K562 (cell line): Measurements from ENCODE around the gene THAP8. TPM values are rescaled to one million over a fixed set of nuclear protein-coding genes. Genes with fewer than 3 reads are reported as not detected.

ENCODE experiments used
- FOSL1 ChIP-seq: fragments of 200-800 bp; sonication (Bioruptor generic); conservative IDR thresholded peaks from 2 replicates; pipeline ENCODE4 v1.6.1; 2016; ENCODE audit warnings: missing genetic modification characterization, missing compliant biosample characterization
- KDM4B ChIP-seq, 2 experiments: fragments of 450-650 bp in 1 of 2; sonication (generic) in 1 of 2; IDR thresholded peaks; 2 replicates each; pipeline ENCODE4 v1.6.1; 2016 to 2017; ENCODE audit warnings: borderline replicate concordance in 2 of 2, antibody characterized with exemption in 1 of 2, low read depth in 1 of 2, mild to moderate bottlenecking in 1 of 2
- PCBP2 ChIP-seq: fragments of 200-400 bp; formaldehyde crosslinking; IDR thresholded peaks from 2 replicates; pipeline ENCODE4 v1.6.1; 2018; ENCODE audit warnings: low read length, low read depth, mild to moderate bottlenecking, moderate library complexity; ENCODE audit not compliant: poor library complexity, severe bottlenecking
- RFX7 ChIP-seq: fragments of 250-450 bp; sonication (Bioruptor Pico); IDR thresholded peaks from 2 replicates; pipeline ENCODE4 v1.5.1; 2021; ENCODE audit warnings: mild to moderate bottlenecking
- SMAD1 ChIP-seq: fragments of 150-350 bp; IDR thresholded peaks from 2 replicates; pipeline ENCODE4 v1.6.1; 2014; ENCODE audit warnings: low read length, low read depth; ENCODE audit not compliant: partially characterized antibody
- ZKSCAN8 ChIP-seq: fragments of 200-800 bp; sonication (Bioruptor generic); IDR thresholded peaks from 2 replicates; pipeline ENCODE4 v1.6.1; 2016; ENCODE audit warnings: missing genetic modification characterization, missing compliant biosample characterization
- ZNF644 ChIP-seq: fragments of 200-800 bp; sonication (Bioruptor generic); IDR thresholded peaks from 2 replicates; pipeline ENCODE4 v1.6.1; 2016; ENCODE audit warnings: low read depth, missing genetic modification characterization, missing compliant biosample characterization
- ZZZ3 ChIP-seq: fragments of 450-650 bp; IDR thresholded peaks from 2 replicates; pipeline ENCODE4 v1.6.1; 2016; ENCODE audit warnings: antibody characterized with exemption, mild to moderate bottlenecking, moderate library complexity
- polyA plus RNA-seq, 8 experiments: library from polyadenylated mRNA; depleted of rRNA in 4 of 8; stranded (reverse) in 5 of 8; unstranded in 3 of 8; fragments of >200 nt; fragmentation: Nextera tagmentation in 2 of 8; fragmentation: Illumina TruSeq in 1 of 8; extraction: Ambion mirVana in 2 of 8; extraction: Trizol in 1 of 8; gene quantifications; 2 replicates each; pipeline versions ENCODE4 v1.2.1 to v1.2.3, GENCODE V29; 2011 to 2014; ENCODE audit warnings: inconsistent platforms in 1 of 8, missing spikeins in 1 of 8
- total RNA-seq, 7 experiments: library from RNA; depleted of rRNA in 6 of 7; stranded (reverse); fragments of >200 nt in 6 of 7; fragmentation: Illumina TruSeq in 2 of 7; extraction: Trizol in 2 of 7; gene quantifications; 2 replicates each; pipeline versions ENCODE4 v1.2.1 to v1.2.3, GENCODE V29; 2011 to 2021; ENCODE audit warnings: low replicate concordance in 1 of 7
- TF ChIP-seq, protein P1 (sequence below), 2 experiments: fragments of 450-650 bp in 1 of 2; sonication (generic) in 1 of 2; formaldehyde crosslinking in 1 of 2; IDR thresholded peaks; 2 replicates each; pipeline versions ENCODE4 v1.7.1 to v1.9.0; 2016 to 2022; ENCODE audit warnings: inconsistent platforms in 1 of 2, mild to moderate bottlenecking in 1 of 2, missing genetic modification reagents in 1 of 2
- TF ChIP-seq, protein P2 (sequence below): fragments of 250-450 bp; sonication (Bioruptor Pico); IDR thresholded peaks from 2 replicates; pipeline ENCODE4 v1.4.0; 2020; ENCODE audit warnings: mild to moderate bottlenecking, moderate library complexity, borderline replicate concordance

The THAP8 gene
- total and polyA plus RNA-seq, 9 of the 15 experiments (the other 6 are each of a cell fraction or from before 2014, with no cell fraction given) = 0.11 to 2.0 (median 0.94) TPM

DNA sequence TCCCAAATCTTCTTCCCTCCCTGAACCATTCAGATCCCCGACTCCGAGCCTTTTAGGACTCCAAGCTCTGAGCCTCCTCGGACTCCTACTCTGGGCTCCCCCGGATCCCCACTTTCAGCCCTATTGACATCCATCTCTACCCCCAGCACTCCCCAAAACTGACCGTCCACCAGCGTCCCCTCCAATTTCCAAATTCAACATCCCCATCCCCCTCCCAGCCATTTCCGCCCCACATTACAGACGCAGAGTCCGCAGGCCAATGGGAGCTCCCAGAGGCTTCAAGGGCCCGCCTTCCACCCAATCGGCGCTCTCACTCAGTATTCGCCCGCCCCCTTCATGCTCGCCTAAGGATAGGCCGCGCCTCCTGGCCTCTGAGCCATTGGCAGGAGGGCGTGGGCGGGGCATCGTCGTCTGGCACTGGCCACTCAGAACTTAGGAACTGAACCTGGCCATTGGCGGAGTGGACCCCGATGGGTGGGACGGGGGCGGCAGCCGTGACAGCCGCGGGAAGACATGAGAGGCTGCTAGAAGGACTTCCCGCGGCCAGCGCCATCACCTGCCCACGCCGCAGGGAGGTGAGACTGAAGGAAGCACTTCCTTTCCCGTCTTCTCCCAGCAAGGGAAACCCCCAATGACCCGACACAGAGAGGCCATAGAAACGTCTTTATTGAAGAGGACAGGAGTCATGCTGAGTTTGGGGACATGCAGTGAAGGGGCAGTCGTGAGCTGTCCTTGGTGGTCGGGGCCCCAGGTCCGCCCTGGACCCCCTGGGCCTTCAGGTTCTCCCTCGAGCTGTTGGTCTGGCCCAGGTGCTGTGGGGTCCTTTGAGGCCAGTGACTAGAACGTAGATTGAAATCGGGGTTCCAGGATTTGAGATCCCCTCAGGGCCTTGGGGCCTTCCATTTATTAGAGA lies 39.8 kb downstream of the THAP8 start, which contains the start of gene ALKBH6 (continued):
- TF ChIP-seq, protein P1, sequence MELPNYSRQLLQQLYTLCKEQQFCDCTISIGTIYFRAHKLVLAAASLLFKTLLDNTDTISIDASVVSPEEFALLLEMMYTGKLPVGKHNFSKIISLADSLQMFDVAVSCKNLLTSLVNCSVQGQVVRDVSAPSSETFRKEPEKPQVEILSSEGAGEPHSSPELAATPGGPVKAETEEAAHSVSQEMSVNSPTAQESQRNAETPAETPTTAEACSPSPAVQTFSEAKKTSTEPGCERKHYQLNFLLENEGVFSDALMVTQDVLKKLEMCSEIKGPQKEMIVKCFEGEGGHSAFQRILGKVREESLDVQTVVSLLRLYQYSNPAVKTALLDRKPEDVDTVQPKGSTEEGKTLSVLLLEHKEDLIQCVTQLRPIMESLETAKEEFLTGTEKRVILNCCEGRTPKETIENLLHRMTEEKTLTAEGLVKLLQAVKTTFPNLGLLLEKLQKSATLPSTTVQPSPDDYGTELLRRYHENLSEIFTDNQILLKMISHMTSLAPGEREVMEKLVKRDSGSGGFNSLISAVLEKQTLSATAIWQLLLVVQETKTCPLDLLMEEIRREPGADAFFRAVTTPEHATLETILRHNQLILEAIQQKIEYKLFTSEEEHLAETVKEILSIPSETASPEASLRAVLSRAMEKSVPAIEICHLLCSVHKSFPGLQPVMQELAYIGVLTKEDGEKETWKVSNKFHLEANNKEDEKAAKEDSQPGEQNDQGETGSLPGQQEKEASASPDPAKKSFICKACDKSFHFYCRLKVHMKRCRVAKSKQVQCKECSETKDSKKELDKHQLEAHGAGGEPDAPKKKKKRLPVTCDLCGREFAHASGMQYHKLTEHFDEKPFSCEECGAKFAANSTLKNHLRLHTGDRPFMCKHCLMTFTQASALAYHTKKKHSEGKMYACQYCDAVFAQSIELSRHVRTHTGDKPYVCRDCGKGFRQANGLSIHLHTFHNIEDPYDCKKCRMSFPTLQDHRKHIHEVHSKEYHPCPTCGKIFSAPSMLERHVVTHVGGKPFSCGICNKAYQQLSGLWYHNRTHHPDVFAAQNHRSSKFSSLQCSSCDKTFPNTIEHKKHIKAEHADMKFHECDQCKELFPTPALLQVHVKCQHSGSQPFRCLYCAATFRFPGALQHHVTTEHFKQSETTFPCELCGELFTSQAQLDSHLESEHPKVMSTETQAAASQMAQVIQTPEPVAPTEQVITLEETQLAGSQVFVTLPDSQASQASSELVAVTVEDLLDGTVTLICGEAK (IDR thresholded peaks at IDR 0.05) = peak; percentile 74
- TF ChIP-seq, protein P1 (CRISPR knock-in tag; IDR thresholded peaks at IDR 0.05) = no peak
- TF ChIP-seq ZKSCAN8 (CRISPR knock-in tag) (no peak), PCBP2 (no peak), KDM4B (IDR thresholded peaks at IDR 0.05; ENCODE audit: borderline replicate concordance in 2 of 2, low read depth in 1 of 2) (no peak), ZNF644 (no peak), RFX7 (CRISPR knock-in tag) (no peak), FOSL1 (tag) (no peak), SMAD1 (no peak), ZZZ3 (no peak)
- TF ChIP-seq, protein P2, sequence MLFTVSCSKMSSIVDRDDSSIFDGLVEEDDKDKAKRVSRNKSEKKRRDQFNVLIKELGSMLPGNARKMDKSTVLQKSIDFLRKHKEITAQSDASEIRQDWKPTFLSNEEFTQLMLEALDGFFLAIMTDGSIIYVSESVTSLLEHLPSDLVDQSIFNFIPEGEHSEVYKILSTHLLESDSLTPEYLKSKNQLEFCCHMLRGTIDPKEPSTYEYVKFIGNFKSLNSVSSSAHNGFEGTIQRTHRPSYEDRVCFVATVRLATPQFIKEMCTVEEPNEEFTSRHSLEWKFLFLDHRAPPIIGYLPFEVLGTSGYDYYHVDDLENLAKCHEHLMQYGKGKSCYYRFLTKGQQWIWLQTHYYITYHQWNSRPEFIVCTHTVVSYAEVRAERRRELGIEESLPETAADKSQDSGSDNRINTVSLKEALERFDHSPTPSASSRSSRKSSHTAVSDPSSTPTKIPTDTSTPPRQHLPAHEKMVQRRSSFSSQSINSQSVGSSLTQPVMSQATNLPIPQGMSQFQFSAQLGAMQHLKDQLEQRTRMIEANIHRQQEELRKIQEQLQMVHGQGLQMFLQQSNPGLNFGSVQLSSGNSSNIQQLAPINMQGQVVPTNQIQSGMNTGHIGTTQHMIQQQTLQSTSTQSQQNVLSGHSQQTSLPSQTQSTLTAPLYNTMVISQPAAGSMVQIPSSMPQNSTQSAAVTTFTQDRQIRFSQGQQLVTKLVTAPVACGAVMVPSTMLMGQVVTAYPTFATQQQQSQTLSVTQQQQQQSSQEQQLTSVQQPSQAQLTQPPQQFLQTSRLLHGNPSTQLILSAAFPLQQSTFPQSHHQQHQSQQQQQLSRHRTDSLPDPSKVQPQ = no peak
